HG03097 (cell line): ENCODE data around the gene PAX2.

Experiments used
- ATAC-seq: cut with Tn5 transposase; IDR thresholded peaks from one replicate; pipeline ENCODE4 v1.9.1; 2021; ENCODE audit not compliant: unreplicated experiment, low FRiP score

The PAX2 gene

GRCh38 chr10:100723770-100724530 is 21.4 kb upstream of the PAX2 start:
- ATAC-seq: no peak

- no peak for ATAC-seq
These were observed 20.8 kb upstream of the PAX2 start for GRCh38 chr10:100724531-100725027.

GRCh38 chr10:100725071-100725471 is 20.3 kb upstream of the PAX2 start:
- ATAC-seq: no peak

- ATAC-seq: no peak
These were observed 19.4 kb upstream of the PAX2 start for GRCh38 chr10:100725869-100726426.

DNA sequence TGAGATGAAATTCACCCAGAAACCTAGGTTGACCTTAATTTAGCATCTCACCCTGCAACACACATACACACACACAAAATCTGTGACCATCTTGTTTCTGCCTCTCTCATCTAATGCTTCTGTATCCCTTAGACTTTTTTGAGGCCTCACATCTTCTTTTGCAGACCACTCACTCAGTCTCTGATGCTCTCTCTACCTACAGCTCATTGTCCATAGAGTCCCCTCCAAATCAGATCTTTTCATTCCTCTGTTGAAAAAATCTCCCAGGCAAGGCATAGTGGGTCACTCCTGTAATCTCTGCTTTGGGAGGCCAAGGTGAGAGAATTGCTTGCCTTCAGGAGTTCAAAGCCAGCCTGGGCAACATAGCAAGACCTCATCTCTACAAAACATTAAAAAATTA is 17.6 kb upstream of the PAX2 start:
- ATAC-seq: no peak

GRCh38 chr10:100728928-100729861 is 16.2 kb upstream of the PAX2 start:
- ATAC-seq: no peak

- no peak for ATAC-seq
These were observed 15.3 kb upstream of the PAX2 start for GRCh38 chr10:100729862-100730724.

DNA sequence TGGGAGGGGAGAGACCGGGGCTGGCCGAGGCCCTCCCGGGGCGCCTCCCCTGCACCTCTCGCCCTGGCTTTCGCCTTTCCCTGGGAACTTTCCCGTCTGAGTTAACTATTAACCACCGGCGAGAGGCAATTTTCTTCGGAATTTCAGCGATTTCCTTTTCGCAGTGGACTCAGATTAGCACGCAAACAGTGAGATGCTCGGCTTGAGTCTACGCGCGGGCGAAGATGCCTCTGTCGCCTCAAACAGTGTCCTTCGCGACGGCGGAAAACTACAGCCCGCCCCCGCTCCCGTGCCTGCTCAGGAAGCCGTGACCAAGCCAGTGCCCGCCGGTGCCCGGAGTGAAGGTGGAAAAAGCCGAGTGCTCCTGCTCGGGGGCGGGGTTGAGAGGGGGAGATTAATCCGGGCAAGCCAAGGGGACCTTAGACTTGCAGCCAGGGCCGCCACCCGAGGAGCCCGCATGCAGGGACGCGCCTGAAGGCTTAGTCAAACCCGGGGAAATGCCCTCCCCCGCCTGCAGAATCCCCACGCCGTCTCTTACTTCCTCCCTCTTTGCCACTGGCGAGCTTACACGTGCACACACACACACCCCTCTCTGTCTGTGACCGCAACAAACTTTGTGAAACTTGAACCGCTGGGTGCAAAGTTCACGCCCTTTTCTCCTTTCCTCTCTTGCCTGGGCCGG is 14.5 kb upstream of the PAX2 start:
- peak; percentile 64 for ATAC-seq

DNA sequence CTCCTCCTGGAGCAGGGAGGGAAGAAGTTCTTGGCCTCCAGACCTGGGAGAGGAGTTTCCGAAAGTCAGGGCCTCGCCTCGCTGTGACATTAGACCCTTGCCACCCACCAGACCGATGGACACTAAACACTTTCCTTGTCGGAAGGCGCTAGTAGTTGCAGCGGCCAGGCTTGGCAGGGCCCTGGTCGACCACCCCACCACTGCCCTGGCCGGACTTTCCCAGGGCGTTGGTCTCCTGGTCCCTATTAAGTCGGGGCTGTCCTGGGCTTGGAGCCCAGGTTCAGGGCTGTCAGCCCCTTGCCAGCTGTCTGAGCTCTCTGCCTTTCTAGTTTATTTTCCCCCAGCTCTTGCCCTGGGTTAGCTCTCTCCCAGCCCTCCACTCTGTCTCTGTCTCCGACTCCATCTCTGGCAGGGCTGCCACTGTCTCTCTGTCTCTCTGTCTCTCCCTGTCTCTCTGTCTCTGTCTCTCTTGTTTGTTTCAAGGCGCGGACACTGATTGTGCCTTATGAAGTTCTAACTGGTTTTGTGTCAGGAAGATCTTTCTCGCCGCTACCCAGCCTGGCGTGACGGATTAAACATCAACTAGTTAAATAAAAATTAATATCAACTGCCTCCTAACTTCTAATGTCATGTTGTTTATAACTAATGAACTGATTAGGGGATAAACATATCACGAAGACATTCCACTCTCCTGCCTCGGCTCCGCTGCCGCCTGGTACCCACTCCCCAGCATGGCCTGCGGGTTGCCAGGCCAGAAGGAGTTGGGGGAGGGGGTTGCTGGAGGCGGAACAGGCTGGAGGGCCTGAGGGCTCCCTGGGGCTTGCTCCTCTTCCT is 13.8 kb upstream of the PAX2 start:
- ATAC-seq: no peak

DNA sequence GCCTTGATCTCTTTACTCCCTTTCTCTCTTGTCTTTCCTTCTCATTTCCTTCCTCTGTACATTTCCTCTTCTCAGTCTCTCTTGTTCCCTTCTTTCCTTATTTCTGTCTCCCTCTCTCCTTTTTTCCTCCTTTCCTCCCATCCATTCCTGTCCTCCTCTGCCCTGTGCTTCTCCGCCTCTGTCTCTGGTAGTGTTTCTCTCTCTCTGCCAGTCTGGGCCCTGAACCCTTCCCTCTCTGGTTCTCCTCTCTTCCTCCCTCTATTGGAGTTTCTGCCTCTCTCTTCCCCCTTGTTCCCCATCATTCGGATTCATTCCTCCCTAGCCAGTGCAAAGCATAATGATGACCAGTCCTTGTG is 13.2 kb upstream of the PAX2 start:
- no peak for ATAC-seq

GRCh38 chr10:100733329-100733728 is 12.1 kb upstream of the PAX2 start:
- no peak for ATAC-seq

GRCh38 chr10:100734295-100735086 is 10.9 kb upstream of the PAX2 start:
- ATAC-seq: no peak

GRCh38 chr10:100735087-100735336 is 10.4 kb upstream of the PAX2 start:
- no peak for ATAC-seq

GRCh38 chr10:100735337-100736143 is 9.8 kb upstream of the PAX2 start:
- no peak for ATAC-seq

GRCh38 chr10:100736144-100736808 is 9.1 kb upstream of the PAX2 start:
- no peak for ATAC-seq

- ATAC-seq: no peak
These were observed 8.5 kb upstream of the PAX2 start for GRCh38 chr10:100736809-100737354.
